Central memory CD8-positive, alpha-beta T cell (primary cell): Measurements from ENCODE around the gene GPS1.

Experiments
- ATAC-seq: fragments of 150-1000 bp; cut with Tn5 transposase; replicated peaks from 2 replicates; pipeline ENCODE4 v1.10.0; 2022; ENCODE audit warnings: mild to moderate bottlenecking, moderate FRiP score, moderate number of reproducible peaks; ENCODE audit not compliant: poor library complexity, severe bottlenecking; ENCODE audit errors: extremely low read depth
- DNase-seq, 2 donors: peaks; one replicate each; pipeline ENCODE4 v3.0.0; 2021; ENCODE audit warnings: low spot score in 2 of 2
- H3K27ac Mint-ChIP-seq: one replicate; pipeline ENCODE4 v1.8.0; 2022; ENCODE audit warnings: low read depth, mild to moderate bottlenecking, moderate library complexity, mixed read lengths
- H3K27me3 Mint-ChIP-seq: one replicate; pipeline ENCODE4 v1.8.0; 2022; ENCODE audit warnings: mixed read lengths
- H3K36me3 Mint-ChIP-seq: one replicate; pipeline ENCODE4 v1.8.0; 2022; ENCODE audit warnings: mild to moderate bottlenecking, moderate library complexity, mixed read lengths; ENCODE audit not compliant: insufficient read depth
- H3K4me1 Mint-ChIP-seq: one replicate; pipeline ENCODE4 v1.8.0; 2022; ENCODE audit warnings: mixed read lengths
- H3K4me3 Mint-ChIP-seq: one replicate; pipeline ENCODE4 v1.8.0; 2022; ENCODE audit warnings: mild to moderate bottlenecking, moderate library complexity, mixed read lengths
- H3K9me3 Mint-ChIP-seq: one replicate; pipeline ENCODE4 v1.8.0; 2022; ENCODE audit warnings: mixed read lengths

The GPS1 gene

DNA sequence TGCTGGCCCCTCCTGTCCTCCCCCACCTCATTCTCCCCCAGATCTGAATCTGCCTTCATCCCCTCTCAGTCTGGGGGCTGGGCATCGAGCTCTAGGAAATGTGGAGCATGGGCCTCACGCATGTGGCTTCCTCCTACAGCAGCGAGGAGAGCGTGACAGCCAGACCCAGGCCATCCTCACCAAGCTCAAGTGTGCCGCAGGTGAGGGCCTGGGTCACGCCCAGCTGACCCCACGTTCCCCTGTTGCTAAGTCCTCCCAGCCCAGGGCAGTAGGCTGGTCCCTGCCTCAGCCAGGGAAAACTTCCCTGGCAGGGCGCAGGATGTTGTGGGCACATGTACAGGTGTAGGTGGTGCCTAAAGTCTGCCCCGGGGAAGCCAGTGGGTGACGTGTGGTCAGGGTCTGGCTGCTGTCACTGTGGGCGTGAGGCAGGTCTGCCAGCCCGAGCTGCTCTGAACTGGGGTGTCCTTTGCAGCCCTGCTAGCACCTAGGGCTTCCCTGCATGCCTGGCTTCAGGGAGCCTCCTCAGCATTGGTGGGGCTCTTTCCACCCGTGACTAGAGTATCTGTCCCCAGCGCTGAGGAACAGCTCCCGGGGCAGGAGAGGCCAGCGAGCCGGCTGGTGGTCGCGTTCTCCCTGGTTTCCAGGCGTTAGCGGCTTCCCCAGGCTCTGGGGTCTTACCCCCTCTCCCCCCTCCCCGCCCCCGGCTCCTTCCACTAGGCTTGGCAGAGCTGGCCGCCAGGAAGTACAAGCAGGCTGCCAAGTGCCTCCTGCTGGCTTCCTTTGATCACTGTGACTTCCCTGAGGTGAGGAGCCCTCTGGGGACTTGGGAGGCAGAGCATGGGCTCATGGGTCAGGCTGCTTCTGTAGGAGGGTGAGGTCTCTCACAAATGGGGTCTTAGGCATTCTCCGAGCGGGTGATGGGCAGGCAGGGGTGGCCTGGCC is 3.6 kb downstream of the GPS1 start:
- H3K27ac Mint-ChIP-seq, result no peak overlapping the region
- no peaks in the 10 kb centered on the region for H3K27me3 Mint-ChIP-seq
- ATAC-seq (no peak), DNase-seq (no peak)
- peaks cover 13% of the 10 kb centered on the region for H3K36me3 Mint-ChIP-seq
- H3K9me3 Mint-ChIP-seq, result no peaks in the 10 kb centered on the region
- peaks cover 5% of the 10 kb centered on the region for H3K4me1 Mint-ChIP-seq
- H3K4me3 Mint-ChIP-seq, result no peak overlapping the region

GRCh38 chr17:82055965-82056728 is 4.4 kb downstream of the GPS1 start:
- no peak overlapping the region for H3K27ac Mint-ChIP-seq
- H3K27me3 Mint-ChIP-seq, result no peaks in the 10 kb centered on the region
- peaks cover 13% of the 10 kb centered on the region for H3K36me3 Mint-ChIP-seq
- H3K4me1 Mint-ChIP-seq, result no peaks in the 10 kb centered on the region
- no peak for DNase-seq
- H3K9me3 Mint-ChIP-seq, result no peaks in the 10 kb centered on the region
- no peak for ATAC-seq
- H3K4me3 Mint-ChIP-seq, result no peak overlapping the region

- Mint-ChIP-seq H3K4me3 (no peak overlapping the region), H3K36me3 (peaks cover 13% of the 10 kb centered on the region), H3K9me3 (no peaks in the 10 kb centered on the region), H3K27me3 (no peaks in the 10 kb centered on the region), H3K27ac (no peak overlapping the region), H3K4me1 (no peaks in the 10 kb centered on the region)
- ATAC-seq (no peak), DNase-seq (no peak)
Measured at GRCh38 chr17:82056729-82057621, 5.3 kb downstream of the GPS1 start.

DNA sequence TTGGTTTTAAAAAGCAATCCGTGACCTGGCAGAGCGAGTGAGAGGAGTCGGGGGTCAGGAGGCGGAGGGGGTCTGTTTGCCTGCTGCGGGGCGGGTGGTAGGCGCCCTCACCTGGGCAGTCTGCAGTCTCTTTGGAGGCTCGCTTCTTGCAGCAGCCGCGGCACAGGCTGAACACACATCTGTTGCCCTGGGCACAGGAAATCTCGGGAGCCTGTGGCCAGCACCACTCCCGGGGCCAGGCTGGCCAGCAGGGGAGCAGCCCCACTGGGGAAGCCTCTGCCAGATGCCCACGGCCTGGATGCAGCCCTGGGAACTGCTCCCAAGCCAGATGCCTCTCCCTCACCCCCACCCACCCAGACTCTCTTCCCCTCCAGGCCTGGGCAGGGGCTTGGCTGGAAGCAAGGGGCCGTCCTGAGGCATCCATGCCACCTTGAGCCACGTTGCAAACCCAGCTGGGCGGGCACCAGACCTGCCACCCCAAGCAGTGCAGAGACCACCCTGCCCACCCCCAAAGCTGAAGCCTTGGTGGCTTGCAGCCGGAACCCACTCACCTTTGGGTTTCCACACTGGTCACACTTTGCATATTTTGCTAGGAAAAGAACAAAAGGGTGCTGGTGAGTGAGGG is 6.6 kb downstream of the GPS1 start:
- ATAC-seq (no peak), DNase-seq (no peak)
- Mint-ChIP-seq H3K9me3 (no peaks in the 10 kb centered on the region), H3K4me3 (no peak overlapping the region), H3K36me3 (peaks cover 15% of the 10 kb centered on the region), H3K4me1 (no peaks in the 10 kb centered on the region), H3K27ac (no peak overlapping the region), H3K27me3 (no peaks in the 10 kb centered on the region)

- ATAC-seq (no peak), DNase-seq (no peak)
- Mint-ChIP-seq H3K27ac (no peak overlapping the region), H3K36me3 (peaks cover 15% of the 10 kb centered on the region), H3K4me3 (no peak overlapping the region), H3K4me1 (no peaks in the 10 kb centered on the region), H3K9me3 (no peaks in the 10 kb centered on the region), H3K27me3 (no peaks in the 10 kb centered on the region)
Measured at GRCh38 chr17:82058855-82059249, 7.2 kb downstream of the GPS1 start.

- no peak for DNase-seq
- Mint-ChIP-seq H3K4me3 (no peak overlapping the region), H3K27me3 (no peaks in the 10 kb centered on the region), H3K4me1 (no peaks in the 10 kb centered on the region), H3K9me3 (no peaks in the 10 kb centered on the region), H3K27ac (no peak overlapping the region), H3K36me3 (peaks cover 15% of the 10 kb centered on the region)
- ATAC-seq, result no peak
Measured at GRCh38 chr17:82059272-82060000, 7.7 kb downstream of the GPS1 start.

GRCh38 chr17:82060001-82060380 is 8.3 kb downstream of the GPS1 start:
- DNase-seq (no peak), ATAC-seq (no peak)
- Mint-ChIP-seq H3K27ac (no peak overlapping the region), H3K36me3 (peaks cover 17% of the 10 kb centered on the region), H3K4me3 (no peak overlapping the region), H3K4me1 (no peaks in the 10 kb centered on the region), H3K9me3 (no peaks in the 10 kb centered on the region), H3K27me3 (no peaks in the 10 kb centered on the region)

DNA sequence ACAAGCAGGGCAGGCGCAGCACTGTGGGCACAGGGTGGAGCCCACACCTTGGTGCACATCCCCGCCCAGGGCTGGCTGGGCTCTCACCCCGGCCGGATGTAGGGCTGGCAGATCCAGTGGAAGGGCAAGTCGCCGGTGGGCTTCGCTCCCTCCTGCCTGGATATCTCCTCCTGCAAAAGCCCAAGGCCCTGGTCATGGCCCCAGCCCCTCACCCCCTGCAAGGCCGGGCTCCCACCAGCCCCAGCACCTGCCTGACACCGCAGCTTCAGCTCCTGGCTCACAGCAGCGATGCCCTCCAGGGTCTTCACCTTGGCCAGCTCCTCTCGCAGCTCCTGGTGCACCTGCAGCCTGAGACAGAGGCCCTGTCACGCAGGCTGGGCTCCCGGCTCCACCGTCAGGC is 8.9 kb downstream of the GPS1 start:
- Mint-ChIP-seq H3K27ac (no peak overlapping the region), H3K9me3 (no peaks in the 10 kb centered on the region), H3K4me3 (no peak overlapping the region), H3K4me1 (no peaks in the 10 kb centered on the region), H3K36me3 (peaks cover 15% of the 10 kb centered on the region), H3K27me3 (no peaks in the 10 kb centered on the region)
- no peak for DNase-seq
- ATAC-seq, result no peak

- no peaks in the 10 kb centered on the region for H3K27me3 Mint-ChIP-seq
- no peak for ATAC-seq
- H3K27ac Mint-ChIP-seq, result no peak overlapping the region
- no peaks in the 10 kb centered on the region for H3K9me3 Mint-ChIP-seq
- peaks cover 17% of the 10 kb centered on the region for H3K36me3 Mint-ChIP-seq
- no peak for DNase-seq
- H3K4me3 Mint-ChIP-seq, result no peak overlapping the region
- peaks cover 4% of the 10 kb centered on the region for H3K4me1 Mint-ChIP-seq
Measured at GRCh38 chr17:82061047-82061925, 9.6 kb downstream of the GPS1 start.

GRCh38 chr17:82062076-82062983 is 10.6 kb downstream of the GPS1 start:
- Mint-ChIP-seq H3K9me3 (no peaks in the 10 kb centered on the region), H3K4me3 (no peak overlapping the region), H3K27ac (no peak overlapping the region), H3K27me3 (no peaks in the 10 kb centered on the region), H3K36me3 (peaks cover 15% of the 10 kb centered on the region), H3K4me1 (peaks cover 7% of the 10 kb centered on the region)
- no peak for ATAC-seq
- DNase-seq, result no peak
